B cell (primary cell): ENCODE data around the gene GLUD1. TPM values are rescaled to one million over a fixed set of nuclear protein-coding genes. Genes with fewer than 3 reads are reported as not detected.
"Not testable (repeated sequence)": the region's sequence is repeated elsewhere in the genome, so short reads cannot be mapped to it uniquely, and the experiment has no call there.

Experiments used
- ATAC-seq: fragments of 200-7000 bp; cut with Tn5 transposase; one replicate; pipeline ENCODE4 v1.10.0; 2021; ENCODE audit warnings: low read depth, mild to moderate bottlenecking, moderate number of reproducible peaks, moderate library complexity
- CTCF ChIA-PET: fragments of 350-600 bp; sonication (Branson Sonifier 250); formaldehyde crosslinking; loops from one replicate; lab custom pipeline; 2021; ENCODE audit warnings: antibody characterized with exemption, inconsistent platforms; lab: Charles Lee
- POLR2A ChIA-PET: fragments of 350-600 bp; sonication (Branson Sonifier 250); formaldehyde crosslinking; loops from one replicate; lab custom pipeline; 2021; ENCODE audit warnings: antibody characterized with exemption; lab: Charles Lee
- DNase-seq: peaks from one replicate; pipeline ENCODE4 v3.0.0; 2013
- H2AFZ ChIP-seq: 2 replicates; pipeline ENCODE4 v1.6.1; 2012; ENCODE audit warnings: mild to moderate bottlenecking, low read depth, low read length; ENCODE audit not compliant: insufficient read depth, poor library complexity, severe bottlenecking
- H3K27ac ChIP-seq, 2 donors: 1 replicate in 1 of 2; 2 replicates in 1 of 2; pipeline ENCODE4 v1.5.1; 2012 to 2013; ENCODE audit warnings: low read length in 2 of 2, mild to moderate bottlenecking in 2 of 2, moderate library complexity in 1 of 2
- H3K27me3 ChIP-seq, 4 experiments: fragments of 200-600 bp in 1 of 4; sonication (generic) in 1 of 4; replicated peaks in 1 of 4; 1 replicate in 2 of 4; 2 replicates in 2 of 4; pipeline versions ENCODE4 v1.6.1 to v1.7.0; 2013 to 2016; ENCODE audit warnings: low read length in 3 of 4, mild to moderate bottlenecking in 2 of 4, mixed read lengths in 1 of 4, moderate library complexity in 1 of 4; ENCODE audit not compliant: insufficient read depth in 4 of 4, control insufficient read depth in 3 of 4; ENCODE audit errors: control extremely low read depth in 1 of 4
- H3K36me3 ChIP-seq, 2 experiments: replicated peaks in 1 of 2; 1 replicate in 1 of 2; 2 replicates in 1 of 2; pipeline versions ENCODE4 v1.6.1 to v1.7.1; 2013; ENCODE audit warnings: low read length in 1 of 2; ENCODE audit not compliant: insufficient read depth in 2 of 2, control insufficient read depth in 1 of 2; ENCODE audit errors: control extremely low read depth in 1 of 2, extremely low read depth in 1 of 2
- H3K4me1 ChIP-seq, 2 donors: fragments of 200-600 bp in 1 of 2; sonication (generic) in 1 of 2; 1 replicate in 1 of 2; 2 replicates in 1 of 2; pipeline versions ENCODE4 v1.5.1 to v1.6.1; 2013 to 2017; ENCODE audit warnings: low read length in 2 of 2; ENCODE audit not compliant: control insufficient read depth in 2 of 2, insufficient read depth in 2 of 2
- H3K4me2 ChIP-seq: replicated peaks from 2 replicates; pipeline ENCODE3; 2012; ENCODE audit warnings: mild to moderate bottlenecking, low read depth, low read length; ENCODE audit not compliant: poor library complexity, severe bottlenecking
- H3K4me3 ChIP-seq, 5 experiments: fragments of 200-600 bp in 1 of 5; sonication (generic) in 1 of 5; 1 replicate in 3 of 5; 2 replicates in 2 of 5; pipeline versions ENCODE4 v1.5.1 to v1.7.0; 2011 to 2016; ENCODE audit warnings: low read length in 4 of 5, mild to moderate bottlenecking in 4 of 5, low read depth in 2 of 5, control low read depth in 1 of 5, moderate library complexity in 1 of 5; ENCODE audit not compliant: insufficient read depth in 1 of 5; ENCODE audit errors: control extremely low read depth in 1 of 5, extremely low read depth in 1 of 5
- H3K79me2 ChIP-seq: fragments of 200-600 bp; sonication (generic); one replicate; pipeline ENCODE4 v1.6.0; 2016; ENCODE audit warnings: low read length; ENCODE audit not compliant: control insufficient read depth, insufficient read depth
- H3K9ac ChIP-seq: fragments of 200-600 bp; sonication (generic); 2 replicates; pipeline ENCODE4 v1.6.1; 2017; ENCODE audit warnings: mild to moderate bottlenecking, low read length, moderate library complexity
- H3K9me3 ChIP-seq, 3 donors: one replicate each; pipeline versions ENCODE4 v1.6.1 to v1.7.1; 2013; ENCODE audit warnings: low read length in 2 of 3; ENCODE audit not compliant: control insufficient read depth in 2 of 3, insufficient read depth in 1 of 3; ENCODE audit errors: control extremely low read depth in 1 of 3
- H4K20me1 ChIP-seq: 2 replicates; pipeline ENCODE4 v1.6.0; 2012; ENCODE audit warnings: mild to moderate bottlenecking, low read length; ENCODE audit not compliant: insufficient read depth, control insufficient read depth, poor library complexity, severe bottlenecking
- H3K27ac Mint-ChIP-seq: one replicate; pipeline ENCODE4 v1.8.0; 2021; ENCODE audit warnings: mixed read lengths
- H3K27me3 Mint-ChIP-seq: one replicate; pipeline ENCODE4 v1.8.0; 2021; ENCODE audit warnings: mixed read lengths
- H3K4me1 Mint-ChIP-seq: one replicate; pipeline ENCODE4 v1.8.0; 2021; ENCODE audit warnings: mixed read lengths
- H3K4me3 Mint-ChIP-seq: one replicate; pipeline ENCODE4 v1.8.0; 2021; ENCODE audit warnings: mixed read lengths
- H3K9me3 Mint-ChIP-seq: one replicate; pipeline ENCODE4 v1.8.0; 2022; ENCODE audit warnings: mixed read lengths; ENCODE audit not compliant: insufficient read depth
- EZH2 ChIP-seq: IDR thresholded peaks from 2 replicates; pipeline ENCODE4 v1.6.1; 2012; ENCODE audit warnings: borderline replicate concordance, low read depth, mild to moderate bottlenecking, moderate library complexity, low read length; ENCODE audit not compliant: insufficient read depth, poor library complexity, severe bottlenecking
- WGBS: methylation state at CpG from one replicate; pipeline ENCODE4 v1.1.5; 2013; ENCODE audit warnings: missing lambda C conversion rate; ENCODE audit not compliant: insufficient coverage; 5-methylcytosine and 5-hydroxymethylcytosine counted together
- intact Hi-C: fragments of 100-400 bp; cut with micrococcal nuclease; formaldehyde crosslinking; loops from one replicate; pipeline ENCODE4 v1.10.0; 2022
- polyA plus RNA-seq: library from polyadenylated mRNA; depleted of rRNA; stranded (reverse); fragments of >200 nt; gene quantifications from 2 replicates; pipeline ENCODE4 v1.2.3, GENCODE V29; 2012
- total RNA-seq, 2 donors: library from RNA; stranded (reverse); fragments of 120-200 nt in 1 of 2; gene quantifications; 1 replicate in 1 of 2; 2 replicates in 1 of 2; pipeline versions ENCODE4 v1.2.3 to v1.2.4, GENCODE V29; 2013 to 2022
- TF ChIP-seq, protein P1 (sequence below): fragments of 200-600 bp; IDR thresholded peaks from one replicate; pipeline ENCODE4 v1.8.0; 2022; ENCODE audit warnings: antibody characterized with exemption, mild to moderate bottlenecking

GLUD1 gene
- total and polyA plus RNA-seq, 2 donors (not counting 1 experiment from before 2014, with no cell fraction given) = 29.6 to 71.5 TPM

DNA sequence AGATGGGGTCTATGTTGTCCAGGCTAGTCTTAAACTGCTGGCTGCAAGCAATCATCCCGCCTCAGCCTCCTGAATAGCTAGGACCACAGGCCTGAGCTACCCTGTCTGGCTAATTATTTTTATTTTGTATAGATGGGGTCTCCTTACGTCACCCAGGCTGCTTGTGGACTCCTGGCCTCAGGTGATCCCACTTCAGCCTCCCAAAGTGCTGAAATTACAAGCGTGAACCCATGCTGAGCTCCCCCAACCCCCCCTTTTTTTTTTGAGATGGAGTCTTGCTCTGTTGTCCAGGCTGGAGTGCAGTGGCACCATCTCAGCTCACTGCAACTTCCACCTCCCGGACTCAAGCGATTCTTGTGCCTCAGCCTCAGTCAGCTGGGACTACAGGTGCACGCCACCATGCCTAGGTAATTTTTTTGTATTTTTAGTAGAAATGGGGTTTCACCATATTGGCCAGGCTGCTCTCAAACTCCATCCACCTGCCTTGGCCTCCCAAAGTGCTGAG, 49.2 kb downstream of the GLUD1 start:
- Mint-ChIP-seq H3K9me3 (no peaks in the 10 kb centered on the region), H3K27ac (no peak overlapping the region), H3K4me3 (no peak overlapping the region), H3K27me3 (no peaks in the 10 kb centered on the region), H3K4me1 (no peaks in the 10 kb centered on the region)
- 93% methylated on average over 2 of the region's 6 CpGs for WGBS
- Histone ChIP-seq H3K4me3 (no peak overlapping the region), H3K9me3 (no peaks in the 10 kb centered on the region), H4K20me1 (peaks cover 4% of the 10 kb centered on the region), H3K79me2 (no peaks in the 10 kb centered on the region), H3K36me3 (peaks cover 4 to 23% of the 10 kb centered on the region in 2 experiments), H2AFZ (no peak overlapping the region), H3K27me3 (no peaks in the 10 kb centered on the region), H3K4me1 (no peaks in the 10 kb centered on the region), H3K27ac (no peak overlapping the region), H3K4me2 (no peak overlapping the region), H3K9ac (no peak overlapping the region)
- intact Hi-C loops = no loop called here
- ChIA-PET CTCF (no interaction called here), POLR2A (no interaction called here)
- DNase-seq = no peak
- ATAC-seq = no peak
- TF ChIP-seq EZH2 = no peak
- TF ChIP-seq, protein P1, sequence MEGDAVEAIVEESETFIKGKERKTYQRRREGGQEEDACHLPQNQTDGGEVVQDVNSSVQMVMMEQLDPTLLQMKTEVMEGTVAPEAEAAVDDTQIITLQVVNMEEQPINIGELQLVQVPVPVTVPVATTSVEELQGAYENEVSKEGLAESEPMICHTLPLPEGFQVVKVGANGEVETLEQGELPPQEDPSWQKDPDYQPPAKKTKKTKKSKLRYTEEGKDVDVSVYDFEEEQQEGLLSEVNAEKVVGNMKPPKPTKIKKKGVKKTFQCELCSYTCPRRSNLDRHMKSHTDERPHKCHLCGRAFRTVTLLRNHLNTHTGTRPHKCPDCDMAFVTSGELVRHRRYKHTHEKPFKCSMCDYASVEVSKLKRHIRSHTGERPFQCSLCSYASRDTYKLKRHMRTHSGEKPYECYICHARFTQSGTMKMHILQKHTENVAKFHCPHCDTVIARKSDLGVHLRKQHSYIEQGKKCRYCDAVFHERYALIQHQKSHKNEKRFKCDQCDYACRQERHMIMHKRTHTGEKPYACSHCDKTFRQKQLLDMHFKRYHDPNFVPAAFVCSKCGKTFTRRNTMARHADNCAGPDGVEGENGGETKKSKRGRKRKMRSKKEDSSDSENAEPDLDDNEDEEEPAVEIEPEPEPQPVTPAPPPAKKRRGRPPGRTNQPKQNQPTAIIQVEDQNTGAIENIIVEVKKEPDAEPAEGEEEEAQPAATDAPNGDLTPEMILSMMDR = no peak

DNA sequence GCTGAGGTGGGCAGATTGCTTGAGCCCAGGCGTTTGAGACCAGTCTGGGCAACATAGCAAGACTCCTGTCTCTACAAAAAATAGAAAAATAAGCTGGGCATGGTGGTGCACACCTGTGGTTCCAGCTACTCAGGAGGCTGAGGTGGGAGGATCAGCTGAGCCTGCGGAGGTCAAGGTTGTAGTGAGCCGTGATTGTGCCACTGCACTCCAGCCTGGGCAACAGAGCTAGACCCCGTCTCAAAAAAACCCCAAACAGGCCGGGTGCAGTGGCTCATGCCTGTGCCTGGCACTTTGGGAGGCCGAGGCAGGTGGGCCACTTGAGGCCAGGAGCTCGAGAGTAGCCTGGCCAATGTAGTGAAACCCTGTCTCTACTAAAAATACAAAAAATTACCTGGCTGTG, 51.1 kb downstream of the GLUD1 start:
- H3K4me1 ChIP-seq, DNase-seq, H2AFZ ChIP-seq, POLR2A ChIA-PET, H3K27me3 Mint-ChIP-seq, H3K27me3 ChIP-seq, H3K9ac ChIP-seq, H3K27ac Mint-ChIP-seq, H4K20me1 ChIP-seq, H3K79me2 ChIP-seq, H3K4me3 ChIP-seq, ATAC-seq, H3K9me3 Mint-ChIP-seq, CTCF ChIA-PET, H3K4me2 ChIP-seq, H3K4me3 Mint-ChIP-seq, H3K4me1 Mint-ChIP-seq, intact Hi-C loops, H3K27ac ChIP-seq, H3K9me3 ChIP-seq: not testable (repeated sequence)
- peaks cover 2 to 12% of the 10 kb centered on the region in 2 experiments for H3K36me3 ChIP-seq
- WGBS = 99% methylated on average over 7 of the region's 7 CpGs
